HepG2 (cell line): ENCODE measurements around the gene PRR29. TPM values are rescaled to one million over a fixed set of nuclear protein-coding genes. Genes with fewer than 3 reads are reported as not detected.

ENCODE experiments used
- ATAC-seq: fragments of 200-7000 bp; cut with Tn5 transposase; 3 replicates; pipeline ENCODE4 v1.9.1; 2020; ENCODE audit warnings: mild to moderate bottlenecking, moderate library complexity
- BruUV-seq: library from RNA; stranded (reverse); fragments of 400-500 nt; replicated peaks from 2 replicates; lab custom pipeline; 2021; lab: Mats Ljungman, UMichigan
- CTCF ChIA-PET: fragments of 300-600 bp; formaldehyde crosslinking; extraction: SDS; loops from one replicate; lab custom pipeline; 2021; ENCODE audit warnings: low total read pairs, inconsistent platforms, low intra/inter-chr PET ratio; lab: Yijun Ruan, JAX
- POLR2A ChIA-PET: fragments of 350-600 bp; sonication (Branson Sonifier 250); formaldehyde crosslinking; loops from one replicate; lab custom pipeline; 2020; ENCODE audit warnings: antibody characterized with exemption, inconsistent platforms; lab: Yijun Ruan, JAX
- DNase-seq: peaks from one replicate; pipeline ENCODE4 v3.0.0-alpha.2; 2015; ENCODE audit warnings: low spot score
- FAIRE-seq: peaks from 3 replicates; lab custom pipeline; 2011; peaks lifted over from hg19 to GRCh38; lab: Jason Lieb, UNC
- H2AFZ ChIP-seq: one replicate; pipeline ENCODE4 v1.6.1; 2011; ENCODE audit warnings: low read length, inconsistent platforms
- H3K27ac ChIP-seq: fragments of 300-600 bp; 3 replicates; pipeline ENCODE4 v1.8.0; 2011; ENCODE audit warnings: mixed run types, mild to moderate bottlenecking, mixed read lengths, low read length, inconsistent platforms; ENCODE audit not compliant: insufficient read depth; ENCODE audit errors: extremely low read length
- H3K27me3 ChIP-seq, 2 experiments: fragments of 200-600 bp in 1 of 2; 2 replicates in 1 of 2; 3 replicates in 1 of 2; pipeline versions ENCODE4 v1.6.0 to v1.8.0; 2011; ENCODE audit warnings: low read length in 2 of 2, mild to moderate bottlenecking in 2 of 2, moderate library complexity in 2 of 2, inconsistent platforms in 1 of 2; ENCODE audit not compliant: insufficient read depth in 2 of 2, control insufficient read depth in 1 of 2
- H3K36me3 ChIP-seq, 2 experiments: fragments of 200-600 bp in 1 of 2; replicated peaks in 1 of 2; 2 replicates in 1 of 2; 3 replicates in 1 of 2; pipeline versions ENCODE4 v1.5.1 to v1.8.0; 2011; ENCODE audit warnings: low read length in 2 of 2, inconsistent platforms in 1 of 2; ENCODE audit not compliant: insufficient read depth in 2 of 2, control insufficient read depth in 1 of 2
- H3K4me1 ChIP-seq: 2 replicates; pipeline ENCODE4 v1.5.1; 2012; ENCODE audit warnings: low read length, inconsistent platforms; ENCODE audit not compliant: insufficient read depth
- H3K4me2 ChIP-seq: 2 replicates; pipeline ENCODE4 v1.6.0; 2011; ENCODE audit warnings: low read depth, low read length, inconsistent platforms
- H3K4me3 ChIP-seq, 3 experiments: fragments of 200-600 bp in 1 of 3; sonication (generic), shearing (Covaris generic) in 1 of 3; replicated peaks in 1 of 3; 2 replicates each; pipeline ENCODE4 v1.5.1; 2011 to 2016; ENCODE audit warnings: low read length in 3 of 3, inconsistent platforms in 2 of 3, low read depth in 2 of 3, mild to moderate bottlenecking in 2 of 3, control low read depth in 1 of 3, mixed read lengths in 1 of 3; ENCODE audit not compliant: insufficient read depth in 1 of 3
- H3K79me2 ChIP-seq: one replicate; pipeline ENCODE4 v1.6.1; 2011; ENCODE audit warnings: low read length, inconsistent platforms; ENCODE audit not compliant: insufficient read depth
- H3K9ac ChIP-seq: 2 replicates; pipeline ENCODE4 v1.6.0; 2011; ENCODE audit warnings: mild to moderate bottlenecking, low read depth, low read length, inconsistent platforms; ENCODE audit not compliant: insufficient read depth
- H3K9me3 ChIP-seq: 2 replicates; pipeline ENCODE4 v1.5.1; 2012; ENCODE audit warnings: mild to moderate bottlenecking, low read length
- H4K20me1 ChIP-seq: 2 replicates; pipeline ENCODE4 v1.6.0; 2011; ENCODE audit warnings: inconsistent platforms, mild to moderate bottlenecking, low read length, moderate library complexity; ENCODE audit not compliant: insufficient read depth
- AKAP8 ChIP-seq: sonication (generic); formaldehyde crosslinking; IDR thresholded peaks from 2 replicates; pipeline ENCODE4 v1.5.1; 2020; ENCODE audit warnings: mild to moderate bottlenecking, missing genetic modification reagents
- CBX2 ChIP-seq, 2 experiments: fragments of 200-600 bp in 1 of 2; sonication (generic); formaldehyde crosslinking in 1 of 2; IDR thresholded peaks; 2 replicates each; pipeline versions ENCODE4 v1.7.0 to v1.8.1; 2018 to 2022; ENCODE audit warnings: low read depth in 2 of 2, low read length in 1 of 2, mild to moderate bottlenecking in 1 of 2, missing genetic modification reagents in 1 of 2
- FOXK1 ChIP-seq: sonication (generic); formaldehyde crosslinking; IDR thresholded peaks from 2 replicates; pipeline ENCODE4 v1.4.0; 2020; ENCODE audit warnings: low read depth, missing genetic modification reagents, borderline replicate concordance
- MEF2D ChIP-seq: sonication (generic); formaldehyde crosslinking; IDR thresholded peaks from 2 replicates; pipeline ENCODE4 v1.5.1; 2020; ENCODE audit warnings: mild to moderate bottlenecking, missing genetic modification reagents
- TP53 ChIP-seq: sonication (generic); formaldehyde crosslinking; conservative IDR thresholded peaks from 2 replicates; pipeline ENCODE4 v1.4.0; 2020; ENCODE audit warnings: missing genetic modification reagents
- ZNF10 ChIP-seq: sonication (generic); formaldehyde crosslinking; IDR thresholded peaks from 2 replicates; pipeline ENCODE4 v1.4.0; 2020; ENCODE audit warnings: mild to moderate bottlenecking, low read depth, missing genetic modification reagents, borderline replicate concordance
- ZNF17 ChIP-seq: sonication (generic); formaldehyde crosslinking; IDR thresholded peaks from 2 replicates; pipeline ENCODE4 v1.5.0; 2020; ENCODE audit warnings: mild to moderate bottlenecking, missing genetic modification reagents
- WGBS: methylation state at CpG from one replicate; pipeline ENCODE4 v1.1.6; 2017; ENCODE audit warnings: low lambda C conversion rate; 5-methylcytosine and 5-hydroxymethylcytosine counted together
- in situ Hi-C: cut with HindIII; loops from 2 replicates; pipeline ENCODE4 v1.10.0; 2017; ENCODE audit warnings: low pct_unique_long_range_greater_than_20kb; ENCODE audit not compliant: extremely low pct_ligation_motif_present
- intact Hi-C: fragments of 100-400 bp; cut with micrococcal nuclease; formaldehyde crosslinking; loops from one replicate; pipeline ENCODE4 v1.10.0; 2022; ENCODE audit not compliant: unreplicated experiment
- polyA plus RNA-seq, 8 experiments: library from polyadenylated mRNA; depleted of rRNA in 3 of 8; stranded (reverse) in 7 of 8; unstranded in 1 of 8; fragments of >200 nt; fragmentation: Illumina TruSeq in 4 of 8; extraction: Trizol in 4 of 8; gene quantifications; 2 replicates each; pipeline versions ENCODE4 v1.2.1 to v1.2.3, GENCODE V29; 2011 to 2016; ENCODE audit warnings: low read depth in 4 of 8, missing spikeins in 1 of 8, mixed read lengths in 1 of 8; ENCODE audit not compliant: insufficient read depth in 1 of 8
- total RNA-seq, 5 experiments: library from RNA; depleted of rRNA; stranded (reverse); fragments of >200 nt; fragmentation: Illumina TruSeq; extraction: Trizol; gene quantifications; 2 replicates each; pipeline ENCODE4 v1.2.3, GENCODE V29; 2016; ENCODE audit warnings: low read depth in 1 of 5
- TF ChIP-seq, protein P1 (sequence below): sonication (generic); formaldehyde crosslinking; IDR thresholded peaks from 2 replicates; pipeline ENCODE4 v1.5.0; 2020; ENCODE audit warnings: mild to moderate bottlenecking, missing genetic modification reagents
- TF ChIP-seq, protein P2 (sequence below): sonication (generic); formaldehyde crosslinking; IDR thresholded peaks from 2 replicates; pipeline ENCODE4 v1.5.0; 2020; ENCODE audit warnings: mild to moderate bottlenecking, missing genetic modification reagents, borderline replicate concordance

Gene PRR29
- total and polyA plus RNA-seq, 2 of the 13 experiments (the other 11 are each of a cell fraction or from before 2014, with no cell fraction given) = 0.07 to 0.20 TPM

DNA sequence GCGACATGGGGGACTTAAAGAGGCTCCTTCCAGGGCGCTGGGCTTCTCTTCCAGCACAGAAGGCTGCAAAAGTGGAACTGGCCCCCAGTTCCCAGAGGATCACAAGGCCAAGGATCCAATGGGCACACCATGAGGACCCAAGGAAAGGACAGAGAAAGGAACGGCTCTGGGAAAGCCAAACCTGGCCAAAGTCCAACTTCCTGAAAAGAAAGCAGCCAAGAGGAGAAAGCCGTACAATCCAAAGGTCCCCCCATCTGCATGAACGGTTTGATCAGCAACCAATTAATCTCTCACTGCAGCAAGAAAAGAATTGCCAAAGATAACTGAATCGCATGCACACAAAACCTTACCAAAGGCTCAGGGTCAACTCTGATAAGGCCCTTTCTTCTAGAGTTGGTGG, 42.1 kb downstream of the PRR29 start:
- ATAC-seq (no peak), FAIRE-seq (no peak), DNase-seq (no peak)
- Histone ChIP-seq H3K79me2 (no peaks in the 10 kb centered on the region), H3K27me3 (no peaks in the 10 kb centered on the region), H4K20me1 (no peaks in the 10 kb centered on the region), H3K27ac (no peak overlapping the region), H3K9ac (no peak overlapping the region), H3K36me3 (peaks cover 14 to 28% of the 10 kb centered on the region in 2 experiments), H3K4me3 (no peak overlapping the region), H2AFZ (no peak overlapping the region), H3K9me3 (no peaks in the 10 kb centered on the region), H3K4me2 (no peak overlapping the region), H3K4me1 (no peaks in the 10 kb centered on the region)
- ChIA-PET CTCF (no interaction called here), POLR2A (no interaction called here)
- no TSS peak for BruUV-seq
- in situ Hi-C loops (no loop called here), intact Hi-C loops (no loop called here)
- TF ChIP-seq AKAP8 (no peak), TP53 (CRISPR knock-in tag) (no peak), CBX2 (IDR thresholded peaks at IDR 0.05; ENCODE audit: low read depth, low read length) (no peak), CBX2 (CRISPR knock-in tag; IDR thresholded peaks at IDR 0.05; ENCODE audit: low read depth) (no peak), MEF2D (CRISPR knock-in tag) (no peak), FOXK1 (CRISPR knock-in tag) (no peak), ZNF17 (CRISPR knock-in tag) (no peak), ZNF10 (no peak)
- TF ChIP-seq, protein P1, sequence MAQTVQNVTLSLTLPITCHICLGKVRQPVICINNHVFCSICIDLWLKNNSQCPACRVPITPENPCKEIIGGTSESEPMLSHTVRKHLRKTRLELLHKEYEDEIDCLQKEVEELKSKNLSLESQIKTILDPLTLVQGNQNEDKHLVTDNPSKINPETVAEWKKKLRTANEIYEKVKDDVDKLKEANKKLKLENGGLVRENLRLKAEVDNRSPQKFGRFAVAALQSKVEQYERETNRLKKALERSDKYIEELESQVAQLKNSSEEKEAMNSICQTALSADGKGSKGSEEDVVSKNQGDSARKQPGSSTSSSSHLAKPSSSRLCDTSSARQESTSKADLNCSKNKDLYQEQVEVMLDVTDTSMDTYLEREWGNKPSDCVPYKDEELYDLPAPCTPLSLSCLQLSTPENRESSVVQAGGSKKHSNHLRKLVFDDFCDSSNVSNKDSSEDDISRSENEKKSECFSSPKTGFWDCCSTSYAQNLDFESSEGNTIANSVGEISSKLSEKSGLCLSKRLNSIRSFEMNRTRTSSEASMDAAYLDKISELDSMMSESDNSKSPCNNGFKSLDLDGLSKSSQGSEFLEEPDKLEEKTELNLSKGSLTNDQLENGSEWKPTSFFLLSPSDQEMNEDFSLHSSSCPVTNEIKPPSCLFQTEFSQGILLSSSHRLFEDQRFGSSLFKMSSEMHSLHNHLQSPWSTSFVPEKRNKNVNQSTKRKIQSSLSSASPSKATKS = no peak
- TF ChIP-seq, protein P2, sequence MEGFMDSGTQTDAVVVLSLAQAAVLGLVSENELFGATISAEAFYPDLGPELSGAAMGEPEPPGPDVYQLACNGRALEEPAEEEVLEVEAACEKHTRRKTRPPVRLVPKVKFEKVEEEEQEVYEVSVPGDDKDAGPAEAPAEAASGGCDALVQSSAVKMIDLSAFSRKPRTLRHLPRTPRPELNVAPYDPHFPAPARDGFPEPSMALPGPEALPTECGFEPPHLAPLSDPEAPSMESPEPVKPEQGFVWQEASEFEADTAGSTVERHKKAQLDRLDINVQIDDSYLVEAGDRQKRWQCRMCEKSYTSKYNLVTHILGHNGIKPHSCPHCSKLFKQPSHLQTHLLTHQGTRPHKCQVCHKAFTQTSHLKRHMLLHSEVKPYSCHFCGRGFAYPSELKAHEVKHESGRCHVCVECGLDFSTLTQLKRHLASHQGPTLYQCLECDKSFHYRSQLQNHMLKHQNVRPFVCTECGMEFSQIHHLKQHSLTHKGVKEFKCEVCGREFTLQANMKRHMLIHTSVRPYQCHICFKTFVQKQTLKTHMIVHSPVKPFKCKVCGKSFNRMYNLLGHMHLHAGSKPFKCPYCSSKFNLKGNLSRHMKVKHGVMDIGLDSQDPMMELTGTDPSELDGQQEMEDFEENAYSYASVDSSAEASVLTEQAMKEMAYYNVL (CRISPR knock-in tag) = no peak
- WGBS = 88% methylated on average over 6 of the region's 6 CpGs
